ENCODE results near the gene ADAMTSL1. TPM values are rescaled to one million over a fixed set of nuclear protein-coding genes. Genes with fewer than 3 reads are reported as not detected.

The ADAMTSL1 gene
- total RNA-seq, 1 experiment from 2014 or later: 1.2 TPM

DNA sequence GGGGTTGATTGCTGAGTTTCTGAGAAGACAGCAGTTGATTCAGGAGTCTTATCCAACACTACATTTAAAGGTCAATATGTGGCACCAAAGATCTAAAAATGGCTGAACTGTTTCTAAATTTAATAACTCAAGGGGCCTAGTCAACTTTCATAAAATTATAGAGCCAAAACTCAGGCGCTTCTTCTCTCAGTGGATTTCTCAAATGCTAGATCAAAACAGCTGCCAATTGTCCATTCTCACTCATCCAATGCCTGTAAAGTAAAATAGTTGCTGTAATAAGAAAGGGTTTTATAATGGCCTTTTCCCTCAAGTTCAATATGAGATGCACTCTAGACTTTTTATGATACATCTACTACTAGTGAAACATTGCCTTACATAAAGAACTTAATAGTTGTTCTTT, 26.5 kb downstream of the ADAMTSL1 start:
- no peaks in the 10 kb centered on the region for H4K20me1 ChIP-seq (ENCODE audit: control insufficient read depth, insufficient read depth, insufficient read length)
- no peak overlapping the region for H2BK5ac ChIP-seq (ENCODE audit: insufficient read length, low read length)
- H2BK15ac ChIP-seq (ENCODE audit: low read depth, low read length): no peak overlapping the region
- H3K4me2 ChIP-seq (ENCODE audit: insufficient read depth, insufficient read length, low read length): no peak overlapping the region
- peaks cover 0 to 3% (median 0%) of the 10 kb centered on the region in 3 experiments; a peak in 1 of 7 replicates for H3K36me3 Mint-ChIP-seq (ENCODE audit: insufficient read depth in 1 of 3, low read depth in 3 of 3)
- H3K9ac ChIP-seq (ENCODE audit: extremely low read depth, insufficient read length, low read length): no peak overlapping the region
- H3K4me1 ChIP-seq (ENCODE audit: insufficient read depth, low read length): no peaks in the 10 kb centered on the region
- no peak overlapping the region for H3T11ph ChIP-seq (ENCODE audit: low read length)
- H4K91ac ChIP-seq (ENCODE audit: insufficient read length, low read depth, low read length): no peak overlapping the region
- no peaks in the 10 kb centered on the region; a peak in 1 of 5 replicates for H3K9me3 Mint-ChIP-seq
- no peaks in the 10 kb centered on the region for H3K27me3 ChIP-seq (ENCODE audit: insufficient read depth, low read length)
- no peaks in the 10 kb centered on the region for H3K9me3 ChIP-seq (ENCODE audit: control insufficient read depth, low read depth, low read length)
- no peak overlapping the region for H3K27ac ChIP-seq (ENCODE audit: insufficient read length, low read depth, low read length)
- H3K4me1 Mint-ChIP-seq: peaks cover 32 to 43% of the 10 kb centered on the region in 2 experiments
- no peaks in the 10 kb centered on the region for H3K79me1 ChIP-seq (ENCODE audit: insufficient read depth, low read depth, low read length, poor library complexity, severe bottlenecking)
- DNase-seq: no peak
- H3K27me3 Mint-ChIP-seq (ENCODE audit: low read depth): no peaks in the 10 kb centered on the region
- no peak overlapping the region for H2BK20ac ChIP-seq (ENCODE audit: low read depth, low read length, poor library complexity, severe bottlenecking)
- no peak overlapping the region for H3K23ac ChIP-seq (ENCODE audit: insufficient read length, low read depth, low read length)
- TF ChIP-seq, protein P1, sequence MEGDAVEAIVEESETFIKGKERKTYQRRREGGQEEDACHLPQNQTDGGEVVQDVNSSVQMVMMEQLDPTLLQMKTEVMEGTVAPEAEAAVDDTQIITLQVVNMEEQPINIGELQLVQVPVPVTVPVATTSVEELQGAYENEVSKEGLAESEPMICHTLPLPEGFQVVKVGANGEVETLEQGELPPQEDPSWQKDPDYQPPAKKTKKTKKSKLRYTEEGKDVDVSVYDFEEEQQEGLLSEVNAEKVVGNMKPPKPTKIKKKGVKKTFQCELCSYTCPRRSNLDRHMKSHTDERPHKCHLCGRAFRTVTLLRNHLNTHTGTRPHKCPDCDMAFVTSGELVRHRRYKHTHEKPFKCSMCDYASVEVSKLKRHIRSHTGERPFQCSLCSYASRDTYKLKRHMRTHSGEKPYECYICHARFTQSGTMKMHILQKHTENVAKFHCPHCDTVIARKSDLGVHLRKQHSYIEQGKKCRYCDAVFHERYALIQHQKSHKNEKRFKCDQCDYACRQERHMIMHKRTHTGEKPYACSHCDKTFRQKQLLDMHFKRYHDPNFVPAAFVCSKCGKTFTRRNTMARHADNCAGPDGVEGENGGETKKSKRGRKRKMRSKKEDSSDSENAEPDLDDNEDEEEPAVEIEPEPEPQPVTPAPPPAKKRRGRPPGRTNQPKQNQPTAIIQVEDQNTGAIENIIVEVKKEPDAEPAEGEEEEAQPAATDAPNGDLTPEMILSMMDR (conservative IDR thresholded peaks at IDR 0.05): no peak
- H3K14ac ChIP-seq (ENCODE audit: insufficient read depth, low read length): no peak overlapping the region
- no peak overlapping the region for H2BK12ac ChIP-seq (ENCODE audit: insufficient read length, low read depth, low read length)
- H3K56ac ChIP-seq (ENCODE audit: insufficient read length, low read depth, low read length): no peak overlapping the region
- no peak overlapping the region for H2AFZ ChIP-seq (ENCODE audit: low read length)
- H3K4me3 Mint-ChIP-seq: no peak overlapping the region
- no peak overlapping the region for H4K8ac ChIP-seq (replicated peaks; ENCODE audit: insufficient read length, low read depth, low read length)
- no peak overlapping the region for H2BK120ac ChIP-seq (ENCODE audit: low read depth, low read length, poor library complexity, severe bottlenecking)
- H3K79me2 ChIP-seq (ENCODE audit: insufficient read depth, low read length): no peaks in the 10 kb centered on the region
- H4K5ac ChIP-seq (ENCODE audit: insufficient read length, low read depth, low read length): no peak overlapping the region
- no peak overlapping the region for H3K18ac ChIP-seq (ENCODE audit: insufficient read length, low read depth, low read length)
- H2AK5ac ChIP-seq (ENCODE audit: insufficient read length, low read length): no peak overlapping the region
- no peak overlapping the region for H3K4ac ChIP-seq (ENCODE audit: low read depth, low read length)
- no peak overlapping the region for H3K27ac Mint-ChIP-seq
- no CpG with 5 or more reads among the region's 1 CpG for WGBS (ENCODE audit: extremely low coverage, insufficient read length, low lambda C conversion rate)
- no peaks in the 10 kb centered on the region for H3K23me2 ChIP-seq (ENCODE audit: insufficient read length, low read depth, low read length, poor library complexity, severe bottlenecking)

All from H9 (cell line).